ENCODE data around the gene KRTAP1-5. TPM values are rescaled to one million over a fixed set of nuclear protein-coding genes. Genes with fewer than 3 reads are reported as not detected.
"Not testable (repeated sequence)": the region's sequence is repeated elsewhere in the genome, so short reads cannot be mapped to it uniquely, and the experiment has no call there.

KRTAP1-5 gene
- total RNA-seq, 2 donors from 2014 or later, result not detected

DNA sequence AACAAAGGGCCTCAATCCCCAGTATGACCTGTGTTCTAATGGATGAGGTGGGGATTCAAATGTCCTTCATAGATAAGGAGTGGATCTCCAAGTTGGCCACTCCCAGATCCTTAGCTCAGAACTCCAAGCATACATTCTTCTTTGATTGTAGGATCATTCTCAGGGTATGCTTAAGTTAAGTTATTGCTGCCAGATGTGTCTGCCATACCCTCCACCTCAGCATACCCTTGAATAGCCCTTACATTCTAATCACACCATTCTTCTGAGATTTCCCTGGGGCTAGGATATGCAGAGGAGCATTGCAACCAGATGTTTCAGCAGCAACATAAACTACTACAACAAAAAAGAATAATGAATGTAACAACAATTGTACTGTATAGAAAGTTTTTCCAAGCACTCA is 40.3 kb upstream of the KRTAP1-5 start:
- Histone ChIP-seq H3K4me1 (no peaks in the 10 kb centered on the region), H3K9ac (ENCODE audit: low read depth in 2 of 2, low read length in 2 of 2) (no peak overlapping the region), H3K4me3 (no peak overlapping the region), H3K36me3 (no peaks in the 10 kb centered on the region), H3K27ac (no peak overlapping the region), H3K9me3 (no peaks in the 10 kb centered on the region), H3K27me3 (no peaks in the 10 kb centered on the region)
- intact Hi-C loops (cut with DNase I), result no loop called here
- DNase-seq, result no peak
- TF ChIP-seq, protein P1, sequence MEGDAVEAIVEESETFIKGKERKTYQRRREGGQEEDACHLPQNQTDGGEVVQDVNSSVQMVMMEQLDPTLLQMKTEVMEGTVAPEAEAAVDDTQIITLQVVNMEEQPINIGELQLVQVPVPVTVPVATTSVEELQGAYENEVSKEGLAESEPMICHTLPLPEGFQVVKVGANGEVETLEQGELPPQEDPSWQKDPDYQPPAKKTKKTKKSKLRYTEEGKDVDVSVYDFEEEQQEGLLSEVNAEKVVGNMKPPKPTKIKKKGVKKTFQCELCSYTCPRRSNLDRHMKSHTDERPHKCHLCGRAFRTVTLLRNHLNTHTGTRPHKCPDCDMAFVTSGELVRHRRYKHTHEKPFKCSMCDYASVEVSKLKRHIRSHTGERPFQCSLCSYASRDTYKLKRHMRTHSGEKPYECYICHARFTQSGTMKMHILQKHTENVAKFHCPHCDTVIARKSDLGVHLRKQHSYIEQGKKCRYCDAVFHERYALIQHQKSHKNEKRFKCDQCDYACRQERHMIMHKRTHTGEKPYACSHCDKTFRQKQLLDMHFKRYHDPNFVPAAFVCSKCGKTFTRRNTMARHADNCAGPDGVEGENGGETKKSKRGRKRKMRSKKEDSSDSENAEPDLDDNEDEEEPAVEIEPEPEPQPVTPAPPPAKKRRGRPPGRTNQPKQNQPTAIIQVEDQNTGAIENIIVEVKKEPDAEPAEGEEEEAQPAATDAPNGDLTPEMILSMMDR (IDR thresholded peaks at IDR 0.05), result no peak

DNA sequence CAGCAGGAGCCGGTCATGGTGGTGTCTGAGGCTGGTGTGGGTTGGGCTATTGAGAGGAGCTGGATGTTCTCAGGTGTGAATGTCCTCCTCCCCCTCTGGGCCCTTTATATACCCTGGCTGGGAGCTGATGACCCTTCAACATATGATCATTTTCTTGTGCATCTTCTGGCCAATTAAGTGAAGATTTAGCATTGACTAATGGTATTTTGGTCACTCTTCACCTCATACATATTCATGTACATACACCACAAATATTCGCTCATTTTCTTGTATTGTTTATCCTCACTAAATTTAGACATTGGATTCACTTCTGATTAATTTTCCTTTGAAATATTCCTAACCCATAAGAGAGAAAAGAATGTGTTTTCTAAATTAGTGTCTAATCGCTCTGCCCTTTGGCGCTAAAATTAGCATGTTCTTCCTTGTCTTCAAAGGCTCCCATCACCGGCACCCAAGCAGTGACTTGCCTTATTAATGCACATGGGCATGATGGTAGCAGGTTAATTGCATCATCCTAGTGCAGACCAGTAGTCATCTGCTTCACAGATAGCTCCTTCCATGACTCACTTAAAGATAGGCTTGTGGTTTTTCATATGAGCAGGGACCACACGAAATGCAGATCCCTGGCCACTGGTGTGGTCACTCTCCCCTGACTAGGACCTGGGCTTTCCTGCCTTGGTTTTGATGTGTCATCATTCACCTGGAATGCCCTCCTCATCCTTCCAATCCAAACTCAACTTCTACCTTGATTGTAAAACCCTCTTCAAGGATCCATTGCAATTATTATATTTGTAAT is 39.0 kb upstream of the KRTAP1-5 start, which contains the start of gene KRTAP2-4:
Gene KRTAP2-4, minus strand, starts transcription at position 51 of the 796 bp plus-strand sequence. Its CDS starts 34 bp downstream, at position 17.
- Histone ChIP-seq H3K27me3 (no peaks in the 10 kb centered on the region), H3K4me1 (no peaks in the 10 kb centered on the region), H3K36me3 (no peaks in the 10 kb centered on the region), H3K9me3 (no peaks in the 10 kb centered on the region), H3K27ac (no peak within 1 kb of the TSS), H3K9ac (ENCODE audit: low read depth in 2 of 2, low read length in 2 of 2) (no peak within 1 kb of the TSS), H3K4me3 (no peak within 1 kb of the TSS)
- intact Hi-C loops (cut with DNase I), result no loop called here
- TF ChIP-seq, protein P1 (IDR thresholded peaks at IDR 0.05), result no peak
- DNase-seq, result no peak

DNA sequence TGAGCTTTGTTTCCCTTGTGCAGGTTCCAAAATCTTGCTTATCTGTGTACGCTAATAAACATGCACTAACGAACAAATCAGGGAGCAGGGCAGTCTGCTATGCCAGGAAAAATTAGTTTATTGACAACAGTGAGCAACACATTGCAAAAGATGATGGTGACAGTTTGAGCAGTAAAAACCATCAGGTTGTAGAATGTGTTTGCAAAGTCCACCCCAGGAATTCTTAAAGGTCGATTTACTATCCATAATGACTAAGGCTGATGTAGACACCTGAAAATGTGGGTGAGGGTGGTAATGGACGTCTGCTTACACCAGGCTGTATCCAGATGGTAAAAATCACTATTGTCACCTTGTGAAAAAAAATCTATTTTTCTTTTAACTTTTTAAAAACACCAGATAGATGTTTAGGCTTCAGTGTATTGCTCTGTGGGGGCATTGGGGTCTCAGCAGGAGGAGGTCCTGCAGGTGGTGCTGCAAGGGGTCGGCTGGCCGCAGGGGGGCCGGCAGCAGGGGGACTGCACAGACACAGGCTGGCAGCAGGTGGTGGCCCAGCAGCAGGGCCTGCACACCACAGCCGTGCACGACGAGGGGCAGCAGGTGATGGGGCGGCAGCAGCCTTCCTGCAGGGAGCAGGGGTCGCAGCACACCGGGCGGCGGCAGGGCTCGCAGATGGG is 38.1 kb upstream of the KRTAP1-5 start:
- H3K4me3 ChIP-seq; H3K4me1 ChIP-seq; H3K9ac ChIP-seq (ENCODE audit: low read depth in 2 of 2, low read length in 2 of 2); H3K27ac ChIP-seq; DNase-seq; H3K27me3 ChIP-seq; H3K36me3 ChIP-seq; H3K9me3 ChIP-seq; intact Hi-C loops (cut with DNase I): not testable (repeated sequence)

- no peaks in the 10 kb centered on the region for H3K36me3 ChIP-seq
- no peak overlapping the region for H3K27ac ChIP-seq
- no peaks in the 10 kb centered on the region for H3K9me3 ChIP-seq
- no peak overlapping the region for H3K4me3 ChIP-seq
- intact Hi-C loops (cut with DNase I), result no loop called here
- no peaks in the 10 kb centered on the region for H3K4me1 ChIP-seq
- H3K27me3 ChIP-seq, result no peaks in the 10 kb centered on the region
- TF ChIP-seq, protein P1 (IDR thresholded peaks at IDR 0.05), result no peak
- no peak for DNase-seq
- H3K9ac ChIP-seq (ENCODE audit: low read depth in 2 of 2, low read length in 2 of 2), result no peak overlapping the region
Measured at GRCh38 chr17:41064301-41064700, 37.3 kb upstream of the KRTAP1-5 start.

GRCh38 chr17:41063449-41063848 is 36.4 kb upstream of the KRTAP1-5 start:
- no peaks in the 10 kb centered on the region for H3K4me1 ChIP-seq
- no peak overlapping the region for H3K4me3 ChIP-seq
- intact Hi-C loops (cut with DNase I), result no loop called here
- no peak for DNase-seq
- H3K9me3 ChIP-seq, result no peaks in the 10 kb centered on the region
- H3K27ac ChIP-seq, result no peak overlapping the region
- H3K36me3 ChIP-seq, result no peaks in the 10 kb centered on the region
- TF ChIP-seq, protein P1 (IDR thresholded peaks at IDR 0.05), result no peak
- H3K27me3 ChIP-seq, result no peaks in the 10 kb centered on the region
- no peak overlapping the region for H3K9ac ChIP-seq (ENCODE audit: low read depth in 2 of 2, low read length in 2 of 2)

- Histone ChIP-seq H3K9me3 (no peaks in the 10 kb centered on the region), H3K27me3 (no peaks in the 10 kb centered on the region), H3K4me1 (no peaks in the 10 kb centered on the region), H3K36me3 (no peaks in the 10 kb centered on the region), H3K27ac (no peak overlapping the region), H3K4me3 (no peak overlapping the region), H3K9ac (ENCODE audit: low read depth in 2 of 2, low read length in 2 of 2) (no peak overlapping the region)
- TF ChIP-seq, protein P1 (IDR thresholded peaks at IDR 0.05), result no peak
- no peak for DNase-seq
- intact Hi-C loops (cut with DNase I), result no loop called here
Measured at GRCh38 chr17:41061964-41062363, 35.0 kb upstream of the KRTAP1-5 start.

Data from colonic mucosa (tissue), 4 donors.